Naive thymus-derived CD4-positive, alpha-beta T cell (primary cell): ENCODE measurements around the gene UGT2B17. TPM values are rescaled to one million over a fixed set of nuclear protein-coding genes. Genes with fewer than 3 reads are reported as not detected.
"Not testable (repeated sequence)": the region's sequence is repeated elsewhere in the genome, so short reads cannot be mapped to it uniquely, and the experiment has no call there.

ENCODE experiments used
- ATAC-seq: fragments of 150-1000 bp; cut with Tn5 transposase; 2 replicates; pipeline ENCODE4 v1.10.0; 2021; ENCODE audit warnings: mild to moderate bottlenecking, moderate library complexity
- CTCF ChIA-PET: fragments of 350-600 bp; sonication (Branson Sonifier 250); formaldehyde crosslinking; loops from one replicate; lab custom pipeline; 2021; ENCODE audit warnings: antibody characterized with exemption; lab: Charles Lee
- POLR2A ChIA-PET: fragments of 350-600 bp; sonication (Branson Sonifier 250); formaldehyde crosslinking; loops from one replicate; lab custom pipeline; 2021; ENCODE audit warnings: antibody characterized with exemption, inconsistent platforms; lab: Charles Lee
- DNase-seq, 9 donors: peaks; one replicate each; pipeline versions ENCODE4 v3.0.0 to v3.0.0-alpha.2; 2020 to 2022; ENCODE audit warnings: mixed read lengths in 1 of 9
- H3K27ac ChIP-seq: one replicate; pipeline ENCODE4 v1.7.0; 2013; ENCODE audit warnings: mild to moderate bottlenecking, low read depth, low read length, moderate library complexity
- H3K27me3 ChIP-seq, 2 donors: one replicate each; pipeline ENCODE4 v1.7.0; 2013; ENCODE audit warnings: low read length in 2 of 2, mild to moderate bottlenecking in 2 of 2, moderate library complexity in 2 of 2; ENCODE audit not compliant: control insufficient read depth in 2 of 2, insufficient read depth in 2 of 2
- H3K36me3 ChIP-seq, 3 experiments: 1 replicate in 2 of 3; 2 replicates in 1 of 3; pipeline ENCODE4 v1.7.0; 2013; ENCODE audit warnings: low read length in 3 of 3, mild to moderate bottlenecking in 3 of 3, moderate library complexity in 1 of 3; ENCODE audit not compliant: insufficient read depth in 3 of 3, control insufficient read depth in 2 of 3
- H3K4me1 ChIP-seq, 2 donors: one replicate each; pipeline ENCODE4 v1.7.0; 2013; ENCODE audit warnings: low read length in 2 of 2, mild to moderate bottlenecking in 2 of 2, moderate library complexity in 1 of 2; ENCODE audit not compliant: control insufficient read depth in 2 of 2, insufficient read depth in 2 of 2
- H3K4me3 ChIP-seq: 2 replicates; pipeline ENCODE4 v1.7.0; 2013; ENCODE audit warnings: mild to moderate bottlenecking, low read length
- H3K9me3 ChIP-seq, 3 experiments: 1 replicate in 2 of 3; 2 replicates in 1 of 3; pipeline ENCODE4 v1.7.0; 2013; ENCODE audit warnings: low read length in 3 of 3; ENCODE audit not compliant: control insufficient read depth in 2 of 3
- H3K27ac Mint-ChIP-seq, 9 donors: one replicate each; pipeline ENCODE4 v1.8.0; 2020 to 2022; ENCODE audit warnings: mixed read lengths in 9 of 9, mild to moderate bottlenecking in 8 of 9, moderate library complexity in 5 of 9, inconsistent platforms in 2 of 9
- H3K27me3 Mint-ChIP-seq, 5 donors: one replicate each; pipeline ENCODE4 v1.8.0; 2021 to 2022; ENCODE audit warnings: mixed read lengths in 5 of 5, mild to moderate bottlenecking in 1 of 5
- H3K36me3 Mint-ChIP-seq, 5 donors: one replicate each; pipeline ENCODE4 v1.8.0; 2020 to 2022; ENCODE audit warnings: mixed read lengths in 5 of 5, mild to moderate bottlenecking in 3 of 5, inconsistent platforms in 1 of 5
- H3K4me1 Mint-ChIP-seq, 7 donors: one replicate each; pipeline ENCODE4 v1.8.0; 2020 to 2022; ENCODE audit warnings: mixed read lengths in 7 of 7, mild to moderate bottlenecking in 3 of 7, inconsistent platforms in 1 of 7
- H3K4me3 Mint-ChIP-seq, 10 donors: one replicate each; pipeline ENCODE4 v1.8.0; 2020 to 2022; ENCODE audit warnings: mild to moderate bottlenecking in 10 of 10, mixed read lengths in 10 of 10, moderate library complexity in 6 of 10, inconsistent platforms in 2 of 10
- H3K9me3 Mint-ChIP-seq, 11 donors: one replicate each; pipeline ENCODE4 v1.8.0; 2020 to 2022; ENCODE audit warnings: mixed read lengths in 11 of 11, mild to moderate bottlenecking in 4 of 11, inconsistent platforms in 1 of 11, moderate library complexity in 1 of 11
- intact Hi-C, 2 donors: fragments of 100-400 bp; cut with micrococcal nuclease; formaldehyde crosslinking; loops; one replicate each; pipeline ENCODE4 v1.15.1; 2023
- polyA plus RNA-seq, 2 donors: library from polyadenylated mRNA; unstranded; fragments of 300-500 nt; fragmentation: Illumina TruSeq; gene quantifications; one replicate each; pipeline ENCODE4 v1.2.3, GENCODE V29; 2021
- total RNA-seq, 6 experiments: library from RNA in 5 of 6; stranded (reverse) in 5 of 6; gene quantifications; 1 replicate in 5 of 6; 2 replicates in 1 of 6; pipeline ENCODE4 v1.2.3 and lab custom pipeline; 2021 to 2026

Gene UGT2B17
- total and polyA plus RNA-seq, 7 experiments from 2014 or later: 0.27 TPM; not detected in 6

DNA sequence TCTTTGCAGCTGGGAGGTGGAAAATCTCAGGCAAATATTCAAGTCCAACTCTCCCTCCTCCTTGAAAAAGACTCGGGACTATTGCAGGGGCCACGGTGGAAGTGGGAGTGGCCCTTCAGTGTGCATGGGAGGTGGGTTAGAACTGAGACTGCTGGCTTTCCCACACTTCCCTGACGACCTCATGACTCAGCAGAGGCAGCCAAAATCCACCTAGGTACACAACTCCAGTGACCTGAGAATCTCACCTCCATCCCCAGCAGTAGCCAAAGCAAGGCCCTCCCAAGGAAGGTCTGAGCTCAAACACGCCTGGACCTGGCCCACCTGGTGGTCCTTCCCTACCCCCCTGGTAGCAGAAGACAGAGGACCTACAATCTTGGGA lies 6.2 kb upstream of the UGT2B17 start:
- H3K4me1 Mint-ChIP-seq: no peaks in the 10 kb centered on the region
- H3K36me3 Mint-ChIP-seq: peaks cover 0 to 4% (median 0%) of the 10 kb centered on the region in 5 donors
- no peaks in the 10 kb centered on the region for H3K27me3 ChIP-seq
- H3K36me3 ChIP-seq: no peaks in the 10 kb centered on the region
- no peaks in the 10 kb centered on the region for H3K4me1 ChIP-seq
- no peak overlapping the region for H3K4me3 Mint-ChIP-seq
- no peaks in the 10 kb centered on the region for H3K9me3 ChIP-seq
- ATAC-seq: no peak
- intact Hi-C loops: no loop called here
- H3K4me3 ChIP-seq: no peak overlapping the region
- peaks cover 0 to 20% (median 15%) of the 10 kb centered on the region in 5 donors for H3K27me3 Mint-ChIP-seq
- H3K9me3 Mint-ChIP-seq: peaks cover 0 to 9% (median 0%) of the 10 kb centered on the region in 11 donors
- DNase-seq: no peak
- H3K27ac Mint-ChIP-seq: no peak overlapping the region
- H3K27ac ChIP-seq: no peak overlapping the region
- ChIA-PET CTCF (no interaction called here), POLR2A (no interaction called here)

DNA sequence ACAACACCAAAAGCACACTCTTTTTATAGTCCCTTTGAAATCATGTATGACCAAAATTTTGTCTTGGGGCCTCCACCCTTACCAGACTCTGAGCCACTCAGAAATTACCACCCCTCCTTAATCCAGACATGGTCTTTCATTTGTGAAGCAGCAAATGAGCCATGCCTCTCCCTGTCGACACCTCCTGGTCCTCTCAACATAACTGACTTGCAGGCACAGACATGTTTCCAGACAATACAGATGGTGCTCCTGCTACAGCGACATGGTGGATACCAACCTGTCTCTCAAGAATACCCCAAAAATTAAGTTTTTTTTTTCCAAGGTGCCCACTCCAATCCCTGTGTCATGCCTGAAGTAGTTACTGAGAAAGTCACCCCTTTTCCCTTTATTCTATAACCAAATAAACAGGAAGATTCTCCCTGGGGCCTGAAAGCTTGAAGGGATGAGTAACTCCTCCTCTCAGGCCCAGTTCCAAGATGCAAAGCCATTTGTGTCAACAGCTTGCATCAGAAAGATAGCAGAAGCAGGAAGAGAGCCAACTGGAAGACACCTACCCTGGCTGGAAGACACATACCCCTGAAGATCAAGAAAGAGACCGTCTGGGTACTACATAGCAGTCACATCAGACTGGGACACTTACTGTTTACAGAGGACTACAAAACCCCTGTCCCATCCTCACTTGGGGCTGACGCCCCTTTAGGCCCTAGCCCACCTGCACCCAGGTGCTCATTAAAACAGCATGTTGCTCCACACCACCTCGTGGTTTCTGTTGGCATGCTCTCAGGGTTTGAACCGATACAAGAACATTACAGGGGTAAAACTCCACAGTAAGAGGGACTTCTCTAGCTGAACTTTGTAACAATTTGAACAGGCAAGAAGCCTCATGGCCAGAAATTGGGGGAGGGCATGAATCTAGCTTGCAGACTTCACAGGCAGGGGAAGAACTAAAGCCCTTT lies 5.5 kb upstream of the UGT2B17 start:
- Mint-ChIP-seq H3K4me3 (no peak overlapping the region), H3K9me3 (peaks cover 0 to 9% (median 0%) of the 10 kb centered on the region in 11 donors), H3K4me1 (no peaks in the 10 kb centered on the region), H3K36me3 (peaks cover 0 to 4% (median 0%) of the 10 kb centered on the region in 5 donors), H3K27me3 (peaks cover 0 to 20% (median 15%) of the 10 kb centered on the region in 5 donors), H3K27ac (no peak overlapping the region)
- Histone ChIP-seq H3K27me3 (no peaks in the 10 kb centered on the region), H3K4me1 (no peaks in the 10 kb centered on the region), H3K36me3 (no peaks in the 10 kb centered on the region), H3K4me3 (no peak overlapping the region), H3K27ac (no peak overlapping the region), H3K9me3 (no peaks in the 10 kb centered on the region)
- ChIA-PET CTCF (no interaction called here), POLR2A (no interaction called here)
- intact Hi-C loops: no loop called here
- ATAC-seq (no peak), DNase-seq (no peak)

- Histone ChIP-seq H3K27ac (no peak overlapping the region), H3K4me1 (no peaks in the 10 kb centered on the region), H3K27me3 (no peaks in the 10 kb centered on the region), H3K4me3 (no peak overlapping the region), H3K9me3 (no peaks in the 10 kb centered on the region), H3K36me3 (no peaks in the 10 kb centered on the region)
- ChIA-PET POLR2A (no interaction called here), CTCF (no interaction called here)
- no peaks in the 10 kb centered on the region for H3K4me1 Mint-ChIP-seq
- ATAC-seq (no peak), DNase-seq (no peak)
- H3K27me3 Mint-ChIP-seq: peaks cover 0 to 20% (median 11%) of the 10 kb centered on the region in 5 donors
- peaks cover 0 to 9% (median 0%) of the 10 kb centered on the region in 11 donors for H3K9me3 Mint-ChIP-seq
- peaks cover 0 to 4% (median 0%) of the 10 kb centered on the region in 5 donors for H3K36me3 Mint-ChIP-seq
- H3K4me3 Mint-ChIP-seq: no peak overlapping the region
- H3K27ac Mint-ChIP-seq: no peak overlapping the region
- intact Hi-C loops: no loop called here
These were observed 1.5 kb upstream of the UGT2B17 start for GRCh38 chr4:68577590-68577989.

GRCh38 chr4:68575636-68576035 lies 486 bp downstream of the UGT2B17 start:
- CTCF ChIA-PET, H3K4me1 Mint-ChIP-seq, H3K27me3 ChIP-seq, H3K9me3 ChIP-seq, H3K27ac Mint-ChIP-seq, H3K36me3 ChIP-seq, ATAC-seq, POLR2A ChIA-PET, H3K27me3 Mint-ChIP-seq, H3K4me3 Mint-ChIP-seq, H3K9me3 Mint-ChIP-seq, H3K4me1 ChIP-seq, H3K36me3 Mint-ChIP-seq, H3K4me3 ChIP-seq, H3K27ac ChIP-seq, intact Hi-C loops, DNase-seq: not testable (repeated sequence)

DNA sequence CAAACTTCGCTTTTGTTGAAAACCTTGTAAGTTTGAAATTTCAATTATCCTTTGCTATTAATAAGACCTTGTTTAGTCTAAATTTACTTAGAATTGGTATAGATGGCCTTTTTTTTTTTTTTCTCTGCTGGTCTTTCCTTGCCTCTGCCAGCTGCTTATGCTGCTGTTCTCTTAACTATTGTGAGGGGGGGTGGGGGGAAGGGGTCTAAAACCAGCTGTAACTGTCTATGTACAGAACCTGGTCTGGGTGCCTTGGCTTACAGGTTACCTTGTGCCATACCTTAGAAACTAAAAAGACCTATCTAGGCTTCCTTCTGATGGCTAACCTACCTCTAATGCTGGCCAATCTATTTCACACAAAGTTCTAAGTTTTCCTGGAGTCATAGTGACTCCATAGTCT lies 1.0 kb downstream of the UGT2B17 start:
- ATAC-seq (no peak), DNase-seq (no peak)
- no peaks in the 10 kb centered on the region for H3K4me1 Mint-ChIP-seq
- Histone ChIP-seq H3K9me3 (no peaks in the 10 kb centered on the region), H3K4me1 (no peaks in the 10 kb centered on the region), H3K4me3 (no peak overlapping the region), H3K36me3 (no peaks in the 10 kb centered on the region), H3K27me3 (no peaks in the 10 kb centered on the region), H3K27ac (no peak overlapping the region)
- no peak overlapping the region for H3K27ac Mint-ChIP-seq
- no peak overlapping the region for H3K4me3 Mint-ChIP-seq
- intact Hi-C loops: no loop called here
- H3K27me3 Mint-ChIP-seq: peaks cover 0 to 3% (median under 1%) of the 10 kb centered on the region in 5 donors
- peaks cover 0 to 4% (median 0%) of the 10 kb centered on the region in 11 donors for H3K9me3 Mint-ChIP-seq
- CTCF ChIA-PET: no interaction called here
- H3K36me3 Mint-ChIP-seq: no peaks in the 10 kb centered on the region
- POLR2A ChIA-PET: no interaction called here

DNA sequence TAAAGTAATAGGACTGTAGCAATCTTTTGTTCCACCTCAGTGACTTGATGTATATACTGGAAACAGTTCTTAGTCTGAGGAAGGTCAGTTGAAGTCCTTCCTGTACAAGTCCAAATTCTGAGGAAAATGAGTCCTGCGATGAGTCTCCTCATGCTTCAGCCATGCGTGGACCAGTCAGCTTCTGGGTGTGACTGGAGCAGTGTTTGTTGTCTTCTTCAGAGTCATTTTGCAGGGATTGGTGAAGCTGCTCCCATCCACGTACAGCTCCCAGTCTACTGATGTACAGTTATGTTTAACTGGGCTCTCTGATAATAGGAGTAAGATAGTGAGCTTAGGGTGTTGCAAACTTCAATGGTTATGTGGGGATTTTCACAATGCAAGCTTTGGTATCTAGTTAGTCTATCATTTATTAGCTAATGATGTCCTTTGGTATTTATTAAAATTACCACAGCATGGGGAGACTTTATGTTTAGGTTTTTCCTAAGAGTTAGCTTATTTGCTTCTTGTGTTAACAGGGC lies 3.4 kb downstream of the UGT2B17 start:
- intact Hi-C loops: no loop called here
- no peak overlapping the region for H3K4me3 ChIP-seq

More for the DNA sequence above, 3.4 kb downstream of the UGT2B17 start:
- Mint-ChIP-seq H3K27ac (no peak overlapping the region), H3K4me3 (no peak overlapping the region), H3K27me3 (no peaks in the 10 kb centered on the region), H3K4me1 (no peaks in the 10 kb centered on the region), H3K9me3 (peaks cover 0 to 1% (median 0%) of the 10 kb centered on the region in 11 donors), H3K36me3 (no peaks in the 10 kb centered on the region)
- no peak for ATAC-seq
- ChIA-PET POLR2A (no interaction called here), CTCF (no interaction called here)
- DNase-seq: no peak
- no peaks in the 10 kb centered on the region for H3K4me1 ChIP-seq
- no peaks in the 10 kb centered on the region for H3K27me3 ChIP-seq
- no peaks in the 10 kb centered on the region for H3K9me3 ChIP-seq
- no peak overlapping the region for H3K27ac ChIP-seq
- H3K36me3 ChIP-seq: no peaks in the 10 kb centered on the region
